ENCODE data around the gene DCUN1D5. TPM values are rescaled to one million over a fixed set of nuclear protein-coding genes. Genes with fewer than 3 reads are reported as not detected.
A peak's percentile ranks its signal among the peaks of the same experiment; 100 is the strongest.

DCUN1D5 gene
- total and polyA plus RNA-seq, 7 experiments from 2014 or later, result 12.2 to 28.5 (median 14.8) TPM

- no peak overlapping the region for H3K27ac ChIP-seq (ENCODE audit: low read depth, low read length)
- peaks cover 0 to 12% (median under 1%) of the 10 kb centered on the region in 3 experiments for H3K36me3 ChIP-seq (ENCODE audit: control insufficient read depth in 2 of 3, insufficient read depth in 3 of 3, low read length in 3 of 3)
- ChIA-PET CTCF (no interaction called here), POLR2A (no interaction called here)
- H3K27me3 ChIP-seq (ENCODE audit: control insufficient read depth in 2 of 2, insufficient read depth in 2 of 2, low read length in 2 of 2), result no peaks in the 10 kb centered on the region
- H3K4me3 ChIP-seq (ENCODE audit: low read length), result no peak overlapping the region
- Mint-ChIP-seq H3K27ac (peak overlapping the region in 1 of 9 donors; percentile 71), H3K27me3 (no peaks in the 10 kb centered on the region), H3K4me3 (no peak overlapping the region), H3K9me3 (no peaks in the 10 kb centered on the region), H3K4me1 (peaks cover 14 to 40% (median 30%) of the 10 kb centered on the region in 7 donors), H3K36me3 (peaks cover 0 to 17% (median 4%) of the 10 kb centered on the region in 5 donors)
- intact Hi-C loops (cut with micrococcal nuclease), result no loop called here
- peaks cover 12 to 16% of the 10 kb centered on the region in 2 donors for H3K4me1 ChIP-seq (ENCODE audit: control insufficient read depth in 2 of 2, insufficient read depth in 2 of 2, low read length in 2 of 2)
- no peak for ATAC-seq
- DNase-seq, result no peak
- no peaks in the 10 kb centered on the region for H3K9me3 ChIP-seq (ENCODE audit: control insufficient read depth in 2 of 3, low read length in 3 of 3)
Observed at GRCh38 chr11:103085758-103086365, 6.1 kb downstream of the DCUN1D5 start.

- Histone ChIP-seq H3K27ac (ENCODE audit: low read depth, low read length) (no peak overlapping the region), H3K4me1 (ENCODE audit: control insufficient read depth in 2 of 2, insufficient read depth in 2 of 2, low read length in 2 of 2) (no peaks in the 10 kb centered on the region), H3K36me3 (ENCODE audit: control insufficient read depth in 2 of 3, insufficient read depth in 3 of 3, low read length in 3 of 3) (peaks cover 0 to 37% (median 8%) of the 10 kb centered on the region in 3 experiments), H3K9me3 (ENCODE audit: control insufficient read depth in 2 of 3, low read length in 3 of 3) (no peaks in the 10 kb centered on the region), H3K27me3 (ENCODE audit: control insufficient read depth in 2 of 2, insufficient read depth in 2 of 2, low read length in 2 of 2) (no peaks in the 10 kb centered on the region), H3K4me3 (ENCODE audit: low read length) (no peak overlapping the region)
- no peaks in the 10 kb centered on the region for H3K27me3 Mint-ChIP-seq
- intact Hi-C loops (cut with micrococcal nuclease), result no loop called here
- H3K4me1 Mint-ChIP-seq, result peaks cover 0 to 5% (median 0%) of the 10 kb centered on the region in 7 donors
- ChIA-PET CTCF (no interaction called here), POLR2A (no interaction called here)
- H3K36me3 Mint-ChIP-seq, result peaks cover 11 to 58% (median 31%) of the 10 kb centered on the region in 5 donors
- H3K9me3 Mint-ChIP-seq, result no peaks in the 10 kb centered on the region
- DNase-seq, result no peak
- no peak overlapping the region for H3K27ac Mint-ChIP-seq
- ATAC-seq, result no peak
- no peak overlapping the region for H3K4me3 Mint-ChIP-seq
Observed at GRCh38 chr11:103079833-103080232, 12.1 kb downstream of the DCUN1D5 start.

- Histone ChIP-seq H3K27ac (ENCODE audit: low read depth, low read length) (no peak overlapping the region), H3K27me3 (ENCODE audit: control insufficient read depth in 2 of 2, insufficient read depth in 2 of 2, low read length in 2 of 2) (no peaks in the 10 kb centered on the region), H3K36me3 (ENCODE audit: control insufficient read depth in 2 of 3, insufficient read depth in 3 of 3, low read length in 3 of 3) (peaks cover 0 to 37% (median 8%) of the 10 kb centered on the region in 3 experiments), H3K4me3 (ENCODE audit: low read length) (no peak overlapping the region), H3K4me1 (ENCODE audit: control insufficient read depth in 2 of 2, insufficient read depth in 2 of 2, low read length in 2 of 2) (no peaks in the 10 kb centered on the region), H3K9me3 (ENCODE audit: control insufficient read depth in 2 of 3, low read length in 3 of 3) (no peaks in the 10 kb centered on the region)
- CTCF ChIA-PET, result no interaction called here
- Mint-ChIP-seq H3K36me3 (peaks cover 15 to 66% (median 39%) of the 10 kb centered on the region in 5 donors), H3K27me3 (no peaks in the 10 kb centered on the region), H3K4me3 (no peak overlapping the region), H3K9me3 (no peaks in the 10 kb centered on the region), H3K4me1 (peaks cover 0 to 5% (median 0%) of the 10 kb centered on the region in 7 donors), H3K27ac (no peak overlapping the region)
- DNase-seq (no peak), ATAC-seq (no peak)
- intact Hi-C loops (cut with micrococcal nuclease), result no loop called here
- POLR2A ChIA-PET, result no interaction called here
Observed at GRCh38 chr11:103078710-103079109, 13.2 kb downstream of the DCUN1D5 start.

GRCh38 chr11:103077554-103077953 lies 14.4 kb downstream of the DCUN1D5 start:
- Mint-ChIP-seq H3K27ac (no peak overlapping the region), H3K4me1 (peaks cover 0 to 13% (median 7%) of the 10 kb centered on the region in 7 donors), H3K27me3 (no peaks in the 10 kb centered on the region), H3K9me3 (no peaks in the 10 kb centered on the region), H3K36me3 (peaks cover 18 to 70% (median 47%) of the 10 kb centered on the region in 5 donors), H3K4me3 (no peak overlapping the region)
- peaks cover 0 to 37% (median 8%) of the 10 kb centered on the region in 3 experiments for H3K36me3 ChIP-seq (ENCODE audit: control insufficient read depth in 2 of 3, insufficient read depth in 3 of 3, low read length in 3 of 3)
- ATAC-seq, result peak; percentile 42
- H3K27me3 ChIP-seq (ENCODE audit: control insufficient read depth in 2 of 2, insufficient read depth in 2 of 2, low read length in 2 of 2), result no peaks in the 10 kb centered on the region
- no peak for DNase-seq
- ChIA-PET CTCF (no interaction called here), POLR2A (no interaction called here)
- no peak overlapping the region for H3K4me3 ChIP-seq (ENCODE audit: low read length)
- no peak overlapping the region for H3K27ac ChIP-seq (ENCODE audit: low read depth, low read length)
- no peaks in the 10 kb centered on the region for H3K9me3 ChIP-seq (ENCODE audit: control insufficient read depth in 2 of 3, low read length in 3 of 3)
- intact Hi-C loops (cut with micrococcal nuclease), result no loop called here
- no peaks in the 10 kb centered on the region for H3K4me1 ChIP-seq (ENCODE audit: control insufficient read depth in 2 of 2, insufficient read depth in 2 of 2, low read length in 2 of 2)

- H3K4me1 ChIP-seq (ENCODE audit: control insufficient read depth in 2 of 2, insufficient read depth in 2 of 2, low read length in 2 of 2), result no peaks in the 10 kb centered on the region
Observed at GRCh38 chr11:103076361-103076760, 15.6 kb downstream of the DCUN1D5 start.

GRCh38 chr11:103071008-103071407 lies 21.0 kb downstream of the DCUN1D5 start:
- POLR2A ChIA-PET, result no interaction called here
- no peaks in the 10 kb centered on the region for H3K27me3 ChIP-seq (ENCODE audit: control insufficient read depth in 2 of 2, insufficient read depth in 2 of 2, low read length in 2 of 2)
- peak overlapping the region in 2 of 9 donors; percentile 2 for H3K27ac Mint-ChIP-seq
- peaks cover 23 to 54% (median 41%) of the 10 kb centered on the region in 7 donors for H3K4me1 Mint-ChIP-seq
- intact Hi-C loops (cut with micrococcal nuclease), result loop anchor here in 1 of 2 donors (2.0 to 5.0 kb wide), 2 partner anchors 20 to 34 kb away; no protein-coding TSS in a partner anchor
- CTCF ChIA-PET, result no interaction called here
- H3K4me3 ChIP-seq (ENCODE audit: low read length), result no peak overlapping the region
- H3K36me3 ChIP-seq (ENCODE audit: control insufficient read depth in 2 of 3, insufficient read depth in 3 of 3, low read length in 3 of 3), result no peaks in the 10 kb centered on the region
- peaks cover 0 to 10% of the 10 kb centered on the region in 2 donors for H3K4me1 ChIP-seq (ENCODE audit: control insufficient read depth in 2 of 2, insufficient read depth in 2 of 2, low read length in 2 of 2)
- peaks cover 0 to 65% (median 32%) of the 10 kb centered on the region in 5 donors for H3K36me3 Mint-ChIP-seq
- DNase-seq (no peak), ATAC-seq (no peak)
- no peaks in the 10 kb centered on the region for H3K27me3 Mint-ChIP-seq
- H3K9me3 Mint-ChIP-seq, result peaks cover 0 to 2% (median 0%) of the 10 kb centered on the region in 11 donors
- H3K27ac ChIP-seq (ENCODE audit: low read depth, low read length), result no peak overlapping the region
- H3K4me3 Mint-ChIP-seq, result peak overlapping the region in 3 of 10 donors; percentile 2 to 11 (median 8)
- H3K9me3 ChIP-seq (ENCODE audit: control insufficient read depth in 2 of 3, low read length in 3 of 3), result no peaks in the 10 kb centered on the region

More at GRCh38 chr11:103076361-103076760, 15.6 kb downstream of the DCUN1D5 start:
- intact Hi-C loops (cut with micrococcal nuclease), result no loop called here
- no peak for DNase-seq
- Histone ChIP-seq H3K27me3 (ENCODE audit: control insufficient read depth in 2 of 2, insufficient read depth in 2 of 2, low read length in 2 of 2) (no peaks in the 10 kb centered on the region), H3K4me3 (ENCODE audit: low read length) (no peak overlapping the region), H3K36me3 (ENCODE audit: control insufficient read depth in 2 of 3, insufficient read depth in 3 of 3, low read length in 3 of 3) (peaks cover 0 to 37% (median 4%) of the 10 kb centered on the region in 3 experiments), H3K27ac (ENCODE audit: low read depth, low read length) (no peak overlapping the region), H3K9me3 (ENCODE audit: control insufficient read depth in 2 of 3, low read length in 3 of 3) (no peaks in the 10 kb centered on the region)
- Mint-ChIP-seq H3K27ac (no peak overlapping the region), H3K36me3 (peaks cover 18 to 76% (median 47%) of the 10 kb centered on the region in 5 donors), H3K27me3 (no peaks in the 10 kb centered on the region), H3K4me1 (peaks cover 0 to 19% (median 10%) of the 10 kb centered on the region in 7 donors), H3K9me3 (no peaks in the 10 kb centered on the region), H3K4me3 (no peak overlapping the region)
- POLR2A ChIA-PET, result interaction anchor here (1.1 kb wide), 1 partner anchor 32 kb away, joined by 3 read pairs; no protein-coding TSS in a partner anchor
- CTCF ChIA-PET, result no interaction called here
- ATAC-seq, result no peak
